ENCODE data around the gene TMC4.

Gene TMC4

GRCh38 chr19:54155694-54156093 lies 17.3 kb downstream of the TMC4 start:
- no peak for DNase-seq (ENCODE audit: low read depth)

GRCh38 chr19:54154603-54155345 lies 18.2 kb downstream of the TMC4 start:
- DNase-seq (ENCODE audit: low read depth) = no peak

- no peak for DNase-seq (ENCODE audit: low read depth)
Measured at GRCh38 chr19:54153731-54154326, 19.1 kb downstream of the TMC4 start.

GRCh38 chr19:54152878-54153524 lies 20.0 kb downstream of the TMC4 start:
- no peak for DNase-seq (ENCODE audit: low read depth)

GRCh38 chr19:54152267-54152666 lies 20.7 kb downstream of the TMC4 start:
- no peak for DNase-seq (ENCODE audit: low read depth)

- no peak for DNase-seq (ENCODE audit: low read depth)
Measured at GRCh38 chr19:54151362-54152035, 21.5 kb downstream of the TMC4 start.

- DNase-seq (ENCODE audit: low read depth) = no peak
Measured at GRCh38 chr19:54149021-54149812, 23.7 kb downstream of the TMC4 start.

GRCh38 chr19:54148158-54148557 lies 24.8 kb downstream of the TMC4 start:
- DNase-seq (ENCODE audit: low read depth) = no peak

GRCh38 chr19:54147676-54148075 lies 25.3 kb downstream of the TMC4 start:
- no peak for DNase-seq (ENCODE audit: low read depth)

GRCh38 chr19:54145541-54146158 lies 27.3 kb downstream of the TMC4 start:
- no peak for DNase-seq (ENCODE audit: low read depth)

GRCh38 chr19:54142166-54142780 lies 30.7 kb downstream of the TMC4 start:
- no peak for DNase-seq (ENCODE audit: low read depth)

- DNase-seq (ENCODE audit: low read depth) = no peak
Measured at GRCh38 chr19:54141356-54141755, 31.6 kb downstream of the TMC4 start.

GRCh38 chr19:54138489-54139256 lies 34.3 kb downstream of the TMC4 start:
- DNase-seq (ENCODE audit: low read depth) = no peak

GRCh38 chr19:54137699-54138488 lies 35.1 kb downstream of the TMC4 start, which contains the start of gene CNOT3:
TSS of gene CNOT3 (plus strand) at chr19:54137762. CDS start at chr19:54142979, 5,217 bp downstream.
- no peak for DNase-seq (ENCODE audit: low read depth)

- peak; percentile 100 for DNase-seq (ENCODE audit: low read depth)
Measured at GRCh38 chr19:54136864-54137698, 35.9 kb downstream of the TMC4 start.

- no peak for DNase-seq (ENCODE audit: low read depth)
Measured at GRCh38 chr19:54136086-54136863, 36.7 kb downstream of the TMC4 start.

- DNase-seq (ENCODE audit: low read depth) = no peak
Measured at GRCh38 chr19:54133957-54134590, 38.9 kb downstream of the TMC4 start.
